Mesothelial cell of epicardium (in vitro differentiated cells): ENCODE measurements around the gene MEIS2. TPM values are rescaled to one million over a fixed set of nuclear protein-coding genes. Genes with fewer than 3 reads are reported as not detected.

Experiments used
- DNase-seq, 2 experiments: peaks; one replicate each; pipeline ENCODE4 v3.0.0; 2021; ENCODE audit warnings: low spot score in 2 of 2; ENCODE audit not compliant: unreplicated experiment in 2 of 2
- H3K27ac Mint-ChIP-seq: 2 replicates; pipeline ENCODE4 v1.8.0; 2021; ENCODE audit warnings: mixed read lengths
- H3K27me3 Mint-ChIP-seq: 2 replicates; pipeline ENCODE4 v1.8.0; 2021; ENCODE audit warnings: low read depth, mixed read lengths
- H3K36me3 Mint-ChIP-seq: 2 replicates; pipeline ENCODE4 v1.8.0; 2021; ENCODE audit warnings: mixed read lengths
- H3K4me1 Mint-ChIP-seq: 2 replicates; pipeline ENCODE4 v1.8.0; 2021; ENCODE audit warnings: mixed read lengths
- H3K4me3 Mint-ChIP-seq: 2 replicates; pipeline ENCODE4 v1.8.0; 2021; ENCODE audit warnings: mild to moderate bottlenecking, moderate library complexity, mixed read lengths
- H3K9me3 Mint-ChIP-seq: 2 replicates; pipeline ENCODE4 v1.8.0; 2021; ENCODE audit warnings: mixed read lengths
- CTCF ChIP-seq: fragments of 200-600 bp; sonication (generic); IDR thresholded peaks from one replicate; pipeline ENCODE4 v1.5.0; 2021; ENCODE audit warnings: antibody characterized with exemption; ENCODE audit not compliant: unreplicated experiment
- total RNA-seq: library from RNA; stranded (reverse); gene quantifications from 3 replicates; pipeline ENCODE4 v1.2.1, GENCODE V29; 2021

Gene MEIS2
- total RNA-seq, 1 donor from 2014 or later = 397 TPM

- DNase-seq = no peak
- H3K9me3 Mint-ChIP-seq = no peaks in the 10 kb centered on the region
- TF ChIP-seq CTCF = no peak
- no peak overlapping the region for H3K4me3 Mint-ChIP-seq
- peaks cover 9% of the 10 kb centered on the region for H3K36me3 Mint-ChIP-seq
- no peak overlapping the region for H3K27ac Mint-ChIP-seq
- H3K27me3 Mint-ChIP-seq = no peaks in the 10 kb centered on the region
- H3K4me1 Mint-ChIP-seq = peaks cover 17% of the 10 kb centered on the region
These were observed 194.4 kb downstream of the MEIS2 start for GRCh38 chr15:36905908-36906307.

- peaks cover 25% of the 10 kb centered on the region for H3K4me1 Mint-ChIP-seq
- TF ChIP-seq CTCF = no peak
- no peak for DNase-seq
- H3K27me3 Mint-ChIP-seq = no peaks in the 10 kb centered on the region
- H3K36me3 Mint-ChIP-seq = peaks cover 8% of the 10 kb centered on the region
- H3K9me3 Mint-ChIP-seq = no peaks in the 10 kb centered on the region
- H3K27ac Mint-ChIP-seq = no peak overlapping the region
- H3K4me3 Mint-ChIP-seq = no peak overlapping the region
These were observed 195.6 kb downstream of the MEIS2 start for GRCh38 chr15:36904715-36905114.

- no peak overlapping the region for H3K27ac Mint-ChIP-seq
- peak overlapping the region; percentile 32 for H3K4me3 Mint-ChIP-seq
- peaks cover 2% of the 10 kb centered on the region for H3K36me3 Mint-ChIP-seq
- no peak for DNase-seq
- peaks cover 30% of the 10 kb centered on the region for H3K4me1 Mint-ChIP-seq
- H3K9me3 Mint-ChIP-seq = no peaks in the 10 kb centered on the region
- no peak for TF ChIP-seq CTCF
- H3K27me3 Mint-ChIP-seq = no peaks in the 10 kb centered on the region
These were observed 196.3 kb downstream of the MEIS2 start for GRCh38 chr15:36903922-36904556.

GRCh38 chr15:36903195-36903594, 197.2 kb downstream of the MEIS2 start:
- no peak for DNase-seq
- Mint-ChIP-seq H3K4me1 (peaks cover 39% of the 10 kb centered on the region), H3K27me3 (no peaks in the 10 kb centered on the region), H3K36me3 (no peaks in the 10 kb centered on the region), H3K9me3 (no peaks in the 10 kb centered on the region), H3K4me3 (no peak overlapping the region), H3K27ac (no peak overlapping the region)
- TF ChIP-seq CTCF = no peak

DNA sequence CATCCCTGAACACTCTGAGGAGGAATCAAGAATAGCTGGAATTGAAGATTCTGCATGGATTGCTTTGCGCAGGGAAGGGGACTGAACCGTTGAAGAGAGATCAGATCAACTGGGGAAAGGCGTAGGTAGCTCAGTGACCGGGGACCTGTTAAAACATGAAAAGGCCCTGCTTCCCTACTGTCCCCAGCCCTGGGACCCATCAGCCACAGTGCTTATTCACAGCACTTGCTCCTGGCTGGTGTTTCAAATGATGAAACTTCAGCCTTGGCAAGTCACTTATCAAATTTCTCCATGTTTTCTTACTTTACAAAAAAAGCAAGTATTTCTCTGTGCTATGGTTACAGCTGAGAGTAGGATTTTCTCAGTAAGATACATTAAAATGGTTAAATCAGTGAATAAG, 199.3 kb downstream of the MEIS2 start:
- Mint-ChIP-seq H3K4me1 (peaks cover 59% of the 10 kb centered on the region), H3K27ac (peak overlapping the region; percentile 90), H3K4me3 (no peak overlapping the region), H3K27me3 (no peaks in the 10 kb centered on the region), H3K36me3 (no peaks in the 10 kb centered on the region), H3K9me3 (no peaks in the 10 kb centered on the region)
- DNase-seq = no peak
- no peak for TF ChIP-seq CTCF

- Mint-ChIP-seq H3K27me3 (no peaks in the 10 kb centered on the region), H3K36me3 (peaks cover 7% of the 10 kb centered on the region), H3K4me3 (no peak overlapping the region), H3K4me1 (peaks cover 70% of the 10 kb centered on the region), H3K27ac (peak overlapping the region; percentile 80), H3K9me3 (no peaks in the 10 kb centered on the region)
- TF ChIP-seq CTCF = no peak
- no peak for DNase-seq
These were observed 200.7 kb downstream of the MEIS2 start for GRCh38 chr15:36899696-36900095.
